ENCODE results near the gene DNAH2. TPM values are rescaled to one million over a fixed set of nuclear protein-coding genes. Genes with fewer than 3 reads are reported as not detected.

DNAH2 gene
- total and polyA plus RNA-seq, 2 of the 13 experiments (the other 11 are each of a cell fraction or from before 2014, with no cell fraction given): not detected

DNA sequence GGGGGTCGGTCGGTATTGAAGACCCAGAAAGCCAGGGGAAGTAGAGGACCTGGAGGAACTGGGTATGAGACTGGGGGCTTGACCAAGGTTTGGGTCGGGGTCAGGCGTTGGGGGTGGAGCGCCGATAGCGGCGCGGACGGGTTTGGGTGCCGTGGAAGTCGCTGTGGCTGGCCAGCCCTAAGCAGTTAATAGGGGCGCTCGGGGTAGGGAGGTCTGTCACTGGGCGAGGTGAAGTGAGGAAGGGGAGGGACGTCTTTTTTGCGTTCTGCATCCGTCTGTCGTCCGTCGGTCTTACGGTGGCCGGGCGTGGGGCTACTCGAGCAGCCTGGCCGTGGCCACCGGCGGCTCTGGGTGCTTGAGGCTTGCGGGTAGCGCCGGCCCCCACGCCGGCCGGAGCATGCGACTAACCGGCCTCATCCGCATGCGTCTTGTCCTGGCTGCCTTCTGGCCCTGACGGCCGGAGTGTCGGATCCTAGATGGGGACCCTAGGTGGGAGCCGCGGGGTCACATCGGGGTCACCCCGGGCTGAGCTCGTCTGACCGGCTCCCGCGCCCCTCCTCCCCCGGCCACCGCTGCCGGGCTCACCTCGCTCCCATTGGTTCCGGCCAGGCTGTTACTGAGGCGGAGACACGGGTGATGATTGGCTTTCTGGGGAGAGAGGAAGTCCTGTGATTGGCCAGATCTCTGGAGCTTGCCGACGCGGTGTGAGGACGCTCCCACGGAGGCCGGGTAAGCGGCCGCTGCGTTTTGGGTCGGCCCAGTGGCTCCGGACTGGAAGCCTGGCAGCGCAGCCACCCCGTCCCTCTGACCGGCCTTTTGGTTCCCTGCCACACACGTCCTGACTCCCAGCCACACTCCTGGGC, 127.0 kb downstream of the DNAH2 start (continued):
- TF ChIP-seq, protein P1, sequence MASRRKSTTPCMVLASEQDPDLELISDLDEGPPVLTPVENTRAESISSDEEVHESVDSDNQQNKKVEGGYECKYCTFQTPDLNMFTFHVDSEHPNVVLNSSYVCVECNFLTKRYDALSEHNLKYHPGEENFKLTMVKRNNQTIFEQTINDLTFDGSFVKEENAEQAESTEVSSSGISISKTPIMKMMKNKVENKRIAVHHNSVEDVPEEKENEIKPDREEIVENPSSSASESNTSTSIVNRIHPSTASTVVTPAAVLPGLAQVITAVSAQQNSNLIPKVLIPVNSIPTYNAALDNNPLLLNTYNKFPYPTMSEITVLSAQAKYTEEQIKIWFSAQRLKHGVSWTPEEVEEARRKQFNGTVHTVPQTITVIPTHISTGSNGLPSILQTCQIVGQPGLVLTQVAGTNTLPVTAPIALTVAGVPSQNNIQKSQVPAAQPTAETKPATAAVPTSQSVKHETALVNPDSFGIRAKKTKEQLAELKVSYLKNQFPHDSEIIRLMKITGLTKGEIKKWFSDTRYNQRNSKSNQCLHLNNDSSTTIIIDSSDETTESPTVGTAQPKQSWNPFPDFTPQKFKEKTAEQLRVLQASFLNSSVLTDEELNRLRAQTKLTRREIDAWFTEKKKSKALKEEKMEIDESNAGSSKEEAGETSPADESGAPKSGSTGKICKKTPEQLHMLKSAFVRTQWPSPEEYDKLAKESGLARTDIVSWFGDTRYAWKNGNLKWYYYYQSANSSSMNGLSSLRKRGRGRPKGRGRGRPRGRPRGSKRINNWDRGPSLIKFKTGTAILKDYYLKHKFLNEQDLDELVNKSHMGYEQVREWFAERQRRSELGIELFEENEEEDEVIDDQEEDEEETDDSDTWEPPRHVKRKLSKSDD (CRISPR knock-in tag; IDR thresholded peaks at IDR 0.05; ENCODE audit: low read depth): no peak
- TF ChIP-seq SP4 (CRISPR knock-in tag; IDR thresholded peaks at IDR 0.05) (peak; percentile 52; the same call in 1 of the 2 replicates), GLI4 (CRISPR knock-in tag; IDR thresholded peaks at IDR 0.05; ENCODE audit: borderline replicate concordance) (no peak), ZFP36L1 (CRISPR knock-in tag; IDR thresholded peaks at IDR 0.05) (no peak), ZSCAN30 (CRISPR knock-in tag; IDR thresholded peaks at IDR 0.05) (no peak), IKZF4 (CRISPR knock-in tag; IDR thresholded peaks at IDR 0.05; ENCODE audit: borderline replicate concordance, low read depth, not compliant biosample characterization) (no peak), SIN3A (IDR thresholded peaks at IDR 0.05; ENCODE audit: borderline replicate concordance, low read depth, low read length) (0 out of 2 replicates have a peak, but pooled peaks have one; percentile 43), ZFP36L2 (CRISPR knock-in tag; IDR thresholded peaks at IDR 0.05) (no peak), BHLHE40 (IDR thresholded peaks at IDR 0.05; ENCODE audit: low read length) (peak; percentile 29; the same call in 1 of the 2 replicates), ZBTB1 (CRISPR knock-in tag; IDR thresholded peaks at IDR 0.05; ENCODE audit: borderline replicate concordance) (no peak), ARNTL (CRISPR knock-in tag; IDR thresholded peaks at IDR 0.05) (no peak), EZH2 (conservative IDR thresholded peaks at IDR 0.05; ENCODE audit: low read depth, low read length) (no peak), ZNF564 (CRISPR knock-in tag; IDR thresholded peaks at IDR 0.05) (0 out of 2 replicates have a peak, but pooled peaks have one; percentile 42), ZNF296 (CRISPR knock-in tag; conservative IDR thresholded peaks at IDR 0.05) (peak; percentile 66; the same call in 1 of the 2 replicates), ZSCAN9 (CRISPR knock-in tag; IDR thresholded peaks at IDR 0.05; ENCODE audit: borderline replicate concordance) (no peak), TBL1XR1 (IDR thresholded peaks at IDR 0.05; ENCODE audit: borderline replicate concordance, low read length, partially characterized antibody) (peak; percentile 56), ZNF160 (CRISPR knock-in tag; IDR thresholded peaks at IDR 0.05) (no peak), CBFB (CRISPR knock-in tag; IDR thresholded peaks at IDR 0.05) (no peak), EED (CRISPR knock-in tag; IDR thresholded peaks at IDR 0.05) (no peak)
- TF ChIP-seq, protein P2, sequence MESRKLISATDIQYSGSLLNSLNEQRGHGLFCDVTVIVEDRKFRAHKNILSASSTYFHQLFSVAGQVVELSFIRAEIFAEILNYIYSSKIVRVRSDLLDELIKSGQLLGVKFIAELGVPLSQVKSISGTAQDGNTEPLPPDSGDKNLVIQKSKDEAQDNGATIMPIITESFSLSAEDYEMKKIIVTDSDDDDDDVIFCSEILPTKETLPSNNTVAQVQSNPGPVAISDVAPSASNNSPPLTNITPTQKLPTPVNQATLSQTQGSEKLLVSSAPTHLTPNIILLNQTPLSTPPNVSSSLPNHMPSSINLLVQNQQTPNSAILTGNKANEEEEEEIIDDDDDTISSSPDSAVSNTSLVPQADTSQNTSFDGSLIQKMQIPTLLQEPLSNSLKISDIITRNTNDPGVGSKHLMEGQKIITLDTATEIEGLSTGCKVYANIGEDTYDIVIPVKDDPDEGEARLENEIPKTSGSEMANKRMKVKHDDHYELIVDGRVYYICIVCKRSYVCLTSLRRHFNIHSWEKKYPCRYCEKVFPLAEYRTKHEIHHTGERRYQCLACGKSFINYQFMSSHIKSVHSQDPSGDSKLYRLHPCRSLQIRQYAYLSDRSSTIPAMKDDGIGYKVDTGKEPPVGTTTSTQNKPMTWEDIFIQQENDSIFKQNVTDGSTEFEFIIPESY (CRISPR knock-in tag; IDR thresholded peaks at IDR 0.05): no peak
- TF ChIP-seq, protein P3, sequence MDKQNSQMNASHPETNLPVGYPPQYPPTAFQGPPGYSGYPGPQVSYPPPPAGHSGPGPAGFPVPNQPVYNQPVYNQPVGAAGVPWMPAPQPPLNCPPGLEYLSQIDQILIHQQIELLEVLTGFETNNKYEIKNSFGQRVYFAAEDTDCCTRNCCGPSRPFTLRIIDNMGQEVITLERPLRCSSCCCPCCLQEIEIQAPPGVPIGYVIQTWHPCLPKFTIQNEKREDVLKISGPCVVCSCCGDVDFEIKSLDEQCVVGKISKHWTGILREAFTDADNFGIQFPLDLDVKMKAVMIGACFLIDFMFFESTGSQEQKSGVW (CRISPR knock-in tag; IDR thresholded peaks at IDR 0.05; ENCODE audit: borderline replicate concordance): no peak
- TF ChIP-seq, protein P4, sequence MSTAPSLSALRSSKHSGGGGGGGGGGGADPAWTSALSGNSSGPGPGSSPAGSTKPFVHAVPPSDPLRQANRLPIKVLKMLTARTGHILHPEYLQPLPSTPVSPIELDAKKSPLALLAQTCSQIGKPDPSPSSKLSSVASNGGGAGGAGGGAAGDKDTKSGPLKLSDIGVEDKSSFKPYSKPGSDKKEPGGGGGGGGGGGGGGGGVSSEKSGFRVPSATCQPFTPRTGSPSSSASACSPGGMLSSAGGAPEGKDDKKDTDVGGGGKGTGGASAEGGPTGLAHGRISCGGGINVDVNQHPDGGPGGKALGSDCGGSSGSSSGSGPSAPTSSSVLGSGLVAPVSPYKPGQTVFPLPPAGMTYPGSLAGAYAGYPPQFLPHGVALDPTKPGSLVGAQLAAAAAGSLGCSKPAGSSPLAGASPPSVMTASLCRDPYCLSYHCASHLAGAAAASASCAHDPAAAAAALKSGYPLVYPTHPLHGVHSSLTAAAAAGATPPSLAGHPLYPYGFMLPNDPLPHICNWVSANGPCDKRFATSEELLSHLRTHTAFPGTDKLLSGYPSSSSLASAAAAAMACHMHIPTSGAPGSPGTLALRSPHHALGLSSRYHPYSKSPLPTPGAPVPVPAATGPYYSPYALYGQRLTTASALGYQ (CRISPR knock-in tag; IDR thresholded peaks at IDR 0.05): no peak
